ENCODE results near the gene RXFP4. TPM values are rescaled to one million over a fixed set of nuclear protein-coding genes. Genes with fewer than 3 reads are reported as not detected.
A peak's percentile ranks its signal among the peaks of the same experiment; 100 is the strongest.
"Not testable (repeated sequence)": the region's sequence is repeated elsewhere in the genome, so short reads cannot be mapped to it uniquely, and the experiment has no call there.

The RXFP4 gene
- total RNA-seq, result 1 to 10 TPM in 4 of 8 experiments, under 1 TPM in 2, not detected in 2; 0.87 to 2.3 (median 1.5) TPM

GRCh38 chr1:155940993-155941844, at the start of gene RXFP4:
RXFP4 (plus strand) TSS chr1:155941638; CDS start chr1:155941710, 72 bp downstream.
- Histone ChIP-seq H3K4me1 (replicated peaks in 1 of 2) (peaks cover 14 to 22% of the 10 kb centered on the region in 2 donors), H3K27ac (no peak within 1 kb of the TSS), H3K4me3 (no peak within 1 kb of the TSS)
- peak in 6 of 8 experiments; percentile 9 to 60 (median 30) for ATAC-seq (replicated peaks in 6 of 8)
- in situ Hi-C loops (cut with MboI; ENCODE audit: low pct_unique_long_range_greater_than_20kb in 2 of 9, low sequenced_read_pairs in 9 of 9, unreplicated experiment in 9 of 9), result no loop called here
- WGBS, 10 experiments, result 20 to 100% (median 79%) methylated on average over 1 to 10 of the region's 11 CpGs; no CpG with 5 or more reads in 2 of the 10 experiments

GRCh38 chr1:155892796-155893195, 48.6 kb upstream of the RXFP4 start:
- Histone ChIP-seq H3K27ac (no peak overlapping the region), H3K4me3 (no peak overlapping the region), H3K4me1 (replicated peaks in 1 of 2) (peaks cover 0 to 5% of the 10 kb centered on the region in 2 donors)
- in situ Hi-C loops (cut with MboI; ENCODE audit: low pct_unique_long_range_greater_than_20kb in 2 of 9, low sequenced_read_pairs in 9 of 9, unreplicated experiment in 9 of 9), result no loop called here
- WGBS, 10 experiments, result 0 to 100% (median 59%) methylated on average over 1 to 3 of the region's 3 CpGs; no CpG with 5 or more reads in 1 of the 10 experiments
- peak; percentile 9 to 84 (median 46) for ATAC-seq (replicated peaks in 6 of 8)

- no peak overlapping the region for H3K4me3 ChIP-seq
- peaks cover 0 to 5% of the 10 kb centered on the region in 2 donors for H3K4me1 ChIP-seq (replicated peaks in 1 of 2)
- 38 to 94% (median 81%) methylated on average over 2 to 10 of the region's 10 CpGs; no CpG with 5 or more reads in 2 of the 10 experiments for WGBS, 10 experiments
- ATAC-seq (replicated peaks in 6 of 8), result peak; percentile 23 to 70 (median 54)
- no peak overlapping the region for H3K27ac ChIP-seq
- in situ Hi-C loops (cut with MboI; ENCODE audit: low pct_unique_long_range_greater_than_20kb in 2 of 9, low sequenced_read_pairs in 9 of 9, unreplicated experiment in 9 of 9), result no loop called here
These were observed 47.9 kb upstream of the RXFP4 start for GRCh38 chr1:155893389-155894142.

GRCh38 chr1:155895617-155896016, 45.8 kb upstream of the RXFP4 start:
- 89 to 100% (median 96%) methylated on average over 1 to 6 of the region's 6 CpGs; no CpG with 5 or more reads in 3 of the 10 experiments for WGBS, 10 experiments
- H3K27ac ChIP-seq; ATAC-seq (replicated peaks in 6 of 8); H3K4me1 ChIP-seq (replicated peaks in 1 of 2); H3K4me3 ChIP-seq; in situ Hi-C loops (cut with MboI; ENCODE audit: low pct_unique_long_range_greater_than_20kb in 2 of 9, low sequenced_read_pairs in 9 of 9, unreplicated experiment in 9 of 9): not testable (repeated sequence)

- H3K4me1 ChIP-seq (replicated peaks in 1 of 2); H3K27ac ChIP-seq; ATAC-seq (replicated peaks in 6 of 8); in situ Hi-C loops (cut with MboI; ENCODE audit: low pct_unique_long_range_greater_than_20kb in 2 of 9, low sequenced_read_pairs in 9 of 9, unreplicated experiment in 9 of 9); H3K4me3 ChIP-seq: not testable (repeated sequence)
- 96 to 100% (median 100%) methylated on average over 3 to 6 of the region's 8 CpGs; no CpG with 5 or more reads in 5 of the 10 experiments for WGBS, 10 experiments
These were observed 45.0 kb upstream of the RXFP4 start for GRCh38 chr1:155896476-155896875.

GRCh38 chr1:155897746-155898145, 43.7 kb upstream of the RXFP4 start:
- 13 to 100% (median 87%) methylated on average over 1 of the region's 1 CpG; no CpG with 5 or more reads in 2 of the 10 experiments for WGBS, 10 experiments
- H3K4me3 ChIP-seq, result no peak overlapping the region
- H3K27ac ChIP-seq, result no peak overlapping the region
- in situ Hi-C loops (cut with MboI; ENCODE audit: low pct_unique_long_range_greater_than_20kb in 2 of 9, low sequenced_read_pairs in 9 of 9, unreplicated experiment in 9 of 9), result no loop called here
- ATAC-seq (replicated peaks in 6 of 8), result no peak
- H3K4me1 ChIP-seq (replicated peaks in 1 of 2), result peaks cover 0 to 3% of the 10 kb centered on the region in 2 donors

GRCh38 chr1:155898888-155899287, 42.5 kb upstream of the RXFP4 start:
- ATAC-seq (replicated peaks in 6 of 8), result peak in 3 of 8 experiments; percentile 52 to 92 (median 86)
- H3K4me3 ChIP-seq, result no peak overlapping the region
- in situ Hi-C loops (cut with MboI; ENCODE audit: low pct_unique_long_range_greater_than_20kb in 2 of 9, low sequenced_read_pairs in 9 of 9, unreplicated experiment in 9 of 9), result no loop called here
- WGBS, 10 experiments, result 15 to 100% (median 87%) methylated on average over 1 to 2 of the region's 2 CpGs
- H3K27ac ChIP-seq, result no peak overlapping the region
- no peaks in the 10 kb centered on the region for H3K4me1 ChIP-seq (replicated peaks in 1 of 2)

- H3K4me1 ChIP-seq (replicated peaks in 1 of 2), result no peaks in the 10 kb centered on the region
- H3K4me3 ChIP-seq, result no peak overlapping the region
- ATAC-seq (replicated peaks in 6 of 8), result no peak
- WGBS, 10 experiments, result 80 to 100% (median 96%) methylated on average over 1 to 2 of the region's 2 CpGs; no CpG with 5 or more reads in 1 of the 10 experiments
- in situ Hi-C loops (cut with MboI; ENCODE audit: low pct_unique_long_range_greater_than_20kb in 2 of 9, low sequenced_read_pairs in 9 of 9, unreplicated experiment in 9 of 9), result no loop called here
- H3K27ac ChIP-seq, result no peak overlapping the region
These were observed 41.8 kb upstream of the RXFP4 start for GRCh38 chr1:155899683-155900082.

- in situ Hi-C loops (cut with MboI; ENCODE audit: low pct_unique_long_range_greater_than_20kb in 2 of 9, low sequenced_read_pairs in 9 of 9, unreplicated experiment in 9 of 9), result no loop called here
- WGBS, 10 experiments, result 55 to 100% (median 90%) methylated on average over 1 to 4 of the region's 4 CpGs; no CpG with 5 or more reads in 1 of the 10 experiments
- no peak for ATAC-seq (replicated peaks in 6 of 8)
These were observed 41.3 kb upstream of the RXFP4 start for GRCh38 chr1:155900161-155900560.

GRCh38 chr1:155904261-155904660, 37.2 kb upstream of the RXFP4 start:
- in situ Hi-C loops (cut with MboI; ENCODE audit: low pct_unique_long_range_greater_than_20kb in 2 of 9, low sequenced_read_pairs in 9 of 9, unreplicated experiment in 9 of 9), result no loop called here
- 92 to 100% (median 97%) methylated on average over 3 to 12 of the region's 12 CpGs for WGBS, 10 experiments
- H3K4me3 ChIP-seq, result no peak overlapping the region
- H3K27ac ChIP-seq, result no peak overlapping the region
- no peaks in the 10 kb centered on the region for H3K4me1 ChIP-seq (replicated peaks in 1 of 2)
- no peak for ATAC-seq (replicated peaks in 6 of 8)

More at GRCh38 chr1:155900161-155900560, 41.3 kb upstream of the RXFP4 start:
- Histone ChIP-seq H3K4me3 (no peak overlapping the region), H3K4me1 (replicated peaks in 1 of 2) (no peaks in the 10 kb centered on the region), H3K27ac (no peak overlapping the region)

GRCh38 chr1:155909894-155910293, 31.5 kb upstream of the RXFP4 start:
- no peak for ATAC-seq (replicated peaks in 6 of 8)

GRCh38 chr1:155910621-155911121, 30.8 kb upstream of the RXFP4 start:
- WGBS, 10 experiments, result 0 to 20% (median 6%) methylated on average over 2 to 11 of the region's 11 CpGs; no CpG with 5 or more reads in 2 of the 10 experiments
- H3K4me1 ChIP-seq (replicated peaks in 1 of 2), result peaks cover 13% of the 10 kb centered on the region in 2 donors
- H3K4me3 ChIP-seq, result peak overlapping the region; percentile 50 to 78 (median 63)
- in situ Hi-C loops (cut with MboI; ENCODE audit: low pct_unique_long_range_greater_than_20kb in 2 of 9, low sequenced_read_pairs in 9 of 9, unreplicated experiment in 9 of 9), result no loop called here
- peak; percentile 50 to 85 (median 81) for ATAC-seq (replicated peaks in 6 of 8)
- peak overlapping the region; percentile 73 to 83 for H3K27ac ChIP-seq

More at GRCh38 chr1:155909894-155910293, 31.5 kb upstream of the RXFP4 start:
- WGBS, 10 experiments, result 62 to 100% (median 85%) methylated on average over 2 to 4 of the region's 4 CpGs; no CpG with 5 or more reads in 1 of the 10 experiments
- Histone ChIP-seq H3K4me3 (peak overlapping the region; percentile 50 to 78 (median 63)), H3K27ac (no peak overlapping the region), H3K4me1 (replicated peaks in 1 of 2) (peaks cover 13% of the 10 kb centered on the region in 2 donors)
- in situ Hi-C loops (cut with MboI; ENCODE audit: low pct_unique_long_range_greater_than_20kb in 2 of 9, low sequenced_read_pairs in 9 of 9, unreplicated experiment in 9 of 9), result no loop called here

All from motor neuron (in vitro differentiated cells).